K562 (cell line): ENCODE results near the gene CHST14. TPM values are rescaled to one million over a fixed set of nuclear protein-coding genes. Genes with fewer than 3 reads are reported as not detected.
A peak's percentile ranks its signal among the peaks of the same experiment; 100 is the strongest.

Source experiments
- ATAC-seq: fragments of 200-7000 bp; cut with Tn5 transposase; 3 replicates; pipeline ENCODE4 v1.9.1; 2020; ENCODE audit warnings: moderate library complexity
- BruUV-seq: library from RNA; stranded (reverse); fragments of 400-500 nt; replicated peaks from 2 replicates; lab custom pipeline; 2021; lab: Mats Ljungman, UMichigan
- CTCF ChIA-PET: fragments of 300-600 bp; formaldehyde crosslinking; extraction: SDS; loops from one replicate; lab custom pipeline; 2021; ENCODE audit warnings: low intra/inter-chr PET ratio; lab: Yijun Ruan, JAX
- POLR2A ChIA-PET: fragments of 300-600, 350-650 bp; sonication (Branson Sonifier 250); formaldehyde crosslinking; extraction: SDS; loops from one replicate; lab custom pipeline; 2021; ENCODE audit warnings: antibody characterized with exemption, inconsistent platforms; lab: Yijun Ruan, JAX
- DNase-seq, 4 experiments: peaks; one replicate each; pipeline versions ENCODE4 v3.0.0 to v3.0.0-alpha.2; 2011 to 2018; ENCODE audit warnings: low spot score in 3 of 4, mixed read lengths in 3 of 4; ENCODE audit errors: extremely low read depth in 1 of 4
- FAIRE-seq: peaks from 2 replicates; lab custom pipeline; 2011; peaks lifted over from hg19 to GRCh38; lab: Jason Lieb, UNC
- H2AFZ ChIP-seq: 2 replicates; pipeline ENCODE4 v1.6.0; 2011; ENCODE audit warnings: low read depth, low read length, control low read depth, inconsistent platforms
- H3K27ac ChIP-seq: fragments of 200-600 bp; 3 replicates; pipeline ENCODE4 v1.8.0; 2011; ENCODE audit warnings: low read depth, mild to moderate bottlenecking, control low read depth, inconsistent platforms, low read length, moderate library complexity, mixed read lengths; ENCODE audit errors: extremely low read depth
- H3K27me3 ChIP-seq, 2 experiments: fragments of 300-600 bp in 1 of 2; 2 replicates in 1 of 2; 3 replicates in 1 of 2; pipeline versions ENCODE4 v1.6.0 to v1.8.0; 2011; ENCODE audit warnings: inconsistent platforms in 2 of 2, low read length in 2 of 2, mild to moderate bottlenecking in 1 of 2, mixed read lengths in 1 of 2, moderate library complexity in 1 of 2; ENCODE audit not compliant: control insufficient read depth in 2 of 2, insufficient read depth in 2 of 2
- H3K36me3 ChIP-seq: fragments of 300-600 bp; 3 replicates; pipeline ENCODE4 v1.8.0; 2011; ENCODE audit warnings: mild to moderate bottlenecking, low read length, inconsistent platforms; ENCODE audit not compliant: control insufficient read depth, insufficient read depth
- H3K4me1 ChIP-seq, 2 experiments: fragments of 200-600 bp in 1 of 2; replicated peaks in 1 of 2; 2 replicates in 1 of 2; 3 replicates in 1 of 2; pipeline versions ENCODE4 v1.5.1 to v1.8.0; 2011; ENCODE audit warnings: inconsistent platforms in 2 of 2, low read length in 2 of 2, mild to moderate bottlenecking in 1 of 2, mixed read lengths in 1 of 2, moderate library complexity in 1 of 2; ENCODE audit not compliant: control insufficient read depth in 2 of 2, insufficient read depth in 2 of 2
- H3K4me2 ChIP-seq: 2 replicates; pipeline ENCODE4 v1.6.1; 2011; ENCODE audit warnings: low read length, control low read depth, inconsistent platforms, mixed read lengths; ENCODE audit not compliant: insufficient read depth
- H3K4me3 ChIP-seq: fragments of 200-600 bp; sonication (generic), shearing (Covaris generic); 2 replicates; pipeline ENCODE4 v1.5.1; 2016; ENCODE audit warnings: control low read depth, inconsistent platforms
- H3K79me2 ChIP-seq: fragments of 200-600 bp; 3 replicates; pipeline ENCODE4 v1.8.0; 2011; ENCODE audit warnings: low read length, inconsistent platforms; ENCODE audit not compliant: control insufficient read depth, insufficient read depth
- H3K9ac ChIP-seq, 2 experiments: 2 replicates each; pipeline versions ENCODE4 v1.6.0 to v1.6.1; 2011; ENCODE audit warnings: low read depth in 2 of 2, low read length in 2 of 2, control low read depth in 1 of 2, inconsistent platforms in 1 of 2, mild to moderate bottlenecking in 1 of 2, mixed read lengths in 1 of 2; ENCODE audit not compliant: insufficient read depth in 1 of 2
- H3K9me1 ChIP-seq: one replicate; pipeline ENCODE4 v1.6.0; 2011; ENCODE audit warnings: inconsistent platforms, mild to moderate bottlenecking, low read length, moderate library complexity; ENCODE audit not compliant: control insufficient read depth, insufficient read depth
- H3K9me3 ChIP-seq: replicated peaks from 2 replicates; pipeline ENCODE4 v1.5.1; 2011; ENCODE audit warnings: low read depth, low read length, inconsistent platforms; ENCODE audit not compliant: control insufficient read depth, insufficient read depth
- H4K20me1 ChIP-seq: replicated peaks from 2 replicates; pipeline ENCODE4 v1.6.1; 2011; ENCODE audit warnings: low read length, inconsistent platforms, mixed read lengths; ENCODE audit not compliant: control insufficient read depth, insufficient read depth
- ATF3 ChIP-seq, 2 experiments: fragments of 450-650 bp in 1 of 2; sonication (generic) in 1 of 2; formaldehyde crosslinking in 1 of 2; IDR thresholded peaks in 1 of 2; conservative IDR thresholded peaks in 1 of 2; 2 replicates each; pipeline versions ENCODE4 v1.6.1 to v1.8.1; 2016 to 2023; ENCODE audit warnings: mild to moderate bottlenecking in 2 of 2, moderate library complexity in 2 of 2, inconsistent platforms in 1 of 2, missing genetic modification reagents in 1 of 2
- FOSL1 ChIP-seq: fragments of 200-800 bp; sonication (Bioruptor generic); conservative IDR thresholded peaks from 2 replicates; pipeline ENCODE4 v1.6.1; 2016; ENCODE audit warnings: missing genetic modification characterization, missing compliant biosample characterization
- RFX7 ChIP-seq: fragments of 250-450 bp; sonication (Bioruptor Pico); IDR thresholded peaks from 2 replicates; pipeline ENCODE4 v1.5.1; 2021; ENCODE audit warnings: mild to moderate bottlenecking
- ZBED1 ChIP-seq: IDR thresholded peaks from 2 replicates; pipeline ENCODE4 v1.6.1; 2014
- in situ Hi-C: fragments of 300-500 bp; cut with MboI; formaldehyde crosslinking; loops from 4 replicates; pipeline ENCODE4 v1.15.0; 2018; ENCODE audit warnings: inconsistent platforms, mixed read lengths
- intact Hi-C: fragments of 100-400 bp; cut with micrococcal nuclease; formaldehyde crosslinking; loops from 2 replicates; pipeline ENCODE4 v1.14.2; 2022
- polyA plus RNA-seq, 8 experiments: library from polyadenylated mRNA; depleted of rRNA in 4 of 8; stranded (reverse) in 5 of 8; unstranded in 3 of 8; fragments of >200 nt; fragmentation: Nextera tagmentation in 2 of 8; fragmentation: Illumina TruSeq in 1 of 8; extraction: Ambion mirVana in 2 of 8; extraction: Trizol in 1 of 8; gene quantifications; 2 replicates each; pipeline versions ENCODE4 v1.2.1 to v1.2.3, GENCODE V29; 2011 to 2014; ENCODE audit warnings: inconsistent platforms in 1 of 8, missing spikeins in 1 of 8
- total RNA-seq, 7 experiments: library from RNA; depleted of rRNA in 6 of 7; stranded (reverse); fragments of >200 nt in 6 of 7; fragmentation: Illumina TruSeq in 2 of 7; extraction: Trizol in 2 of 7; gene quantifications; 2 replicates each; pipeline versions ENCODE4 v1.2.1 to v1.2.3, GENCODE V29; 2011 to 2021; ENCODE audit warnings: low replicate concordance in 1 of 7

CHST14 gene
- total and polyA plus RNA-seq, 9 of the 15 experiments (the other 6 are each of a cell fraction or from before 2014, with no cell fraction given) = 1.6 to 12.1 (median 4.5) TPM

GRCh38 chr15:40449275-40449674 is 21.5 kb upstream of the CHST14 start:
- TF ChIP-seq ATF3 (IDR thresholded peaks at IDR 0.05) = peak; percentile 39; the same call in 1 of the 2 replicates
- no peak for TF ChIP-seq ATF3 (CRISPR knock-in tag; conservative IDR thresholded peaks at IDR 0.05)
- TF ChIP-seq ZBED1 = no peak
- 0 out of 2 replicates have a peak, but pooled peaks have one; percentile 32 for TF ChIP-seq FOSL1 (tag)
- TF ChIP-seq RFX7 = no peak
- Histone ChIP-seq H4K20me1 (peaks cover 49% of the 10 kb centered on the region), H2AFZ (no peak overlapping the region), H3K4me2 (no peak overlapping the region), H3K9me3 (no peaks in the 10 kb centered on the region), H3K9me1 (peaks cover 12% of the 10 kb centered on the region), H3K4me3 (no peak overlapping the region), H3K27ac (no peak overlapping the region), H3K4me1 (peaks cover 21 to 30% of the 10 kb centered on the region in 2 experiments), H3K36me3 (peaks cover 21% of the 10 kb centered on the region; the same call in 2 of the 3 replicates), H3K9ac (no peak overlapping the region), H3K27me3 (no peaks in the 10 kb centered on the region), H3K79me2 (peaks cover 92% of the 10 kb centered on the region)
- CTCF ChIA-PET = interaction anchor here (0.7 kb wide), 1 partner anchor 87 kb away, joined by 3 read pairs; no protein-coding TSS in a partner anchor
- ATAC-seq (no peak), FAIRE-seq (no peak), DNase-seq (no peak)
- no TSS peak for BruUV-seq
- POLR2A ChIA-PET = interaction anchor here (0.6 to 9.5 kb wide), 6 partner anchors 7 to 398 kb away, joined by 3 to 89 read pairs (median 4); partner anchors contain the start of genes BAHD1 and CHST14
- intact Hi-C loops = no loop called here
- in situ Hi-C loops = no loop called here
